Ureter (tissue), 1 donor: ENCODE measurements around the gene IKZF3. TPM values are rescaled to one million over a fixed set of nuclear protein-coding genes. Genes with fewer than 3 reads are reported as not detected.
"Not testable (repeated sequence)": the region's sequence is repeated elsewhere in the genome, so short reads cannot be mapped to it uniquely, and the experiment has no call there.

ENCODE experiments used
- DNase-seq: peaks from one replicate; pipeline ENCODE4 v3.0.0-alpha.2; 2020; ENCODE audit warnings: low spot score
- total RNA-seq: library from RNA; stranded (reverse); gene quantifications from one replicate; pipeline ENCODE4 v1.2.4, GENCODE V29; 2023
- donor health status: DM: yes; HTN: yes; CAD: no.

Gene IKZF3
- total RNA-seq, 1 donor from 2014 or later: 24.3 TPM

GRCh38 chr17:39755554-39756379 is 108.3 kb downstream of the IKZF3 start:
- no peak for DNase-seq

GRCh38 chr17:39754958-39755553 is 109.1 kb downstream of the IKZF3 start:
- DNase-seq: peak; percentile 56

- DNase-seq: peak; percentile 96
These were observed 109.8 kb downstream of the IKZF3 start for GRCh38 chr17:39754161-39754957.

GRCh38 chr17:39753514-39754160 is 110.5 kb downstream of the IKZF3 start:
- peak; percentile 66 for DNase-seq

- peak; percentile 42 for DNase-seq
These were observed 111.8 kb downstream of the IKZF3 start for GRCh38 chr17:39752241-39752881.

- no peak for DNase-seq
These were observed 112.5 kb downstream of the IKZF3 start for GRCh38 chr17:39751637-39752036.

- DNase-seq: no peak
These were observed 113.0 kb downstream of the IKZF3 start for GRCh38 chr17:39751016-39751543.

GRCh38 chr17:39750131-39751015 is 113.7 kb downstream of the IKZF3 start:
- no peak for DNase-seq

GRCh38 chr17:39748444-39749034 is 115.6 kb downstream of the IKZF3 start:
- not testable (repeated sequence) for DNase-seq

GRCh38 chr17:39747745-39748144 is 116.4 kb downstream of the IKZF3 start:
- no peak for DNase-seq

GRCh38 chr17:39746145-39746461 is 118.0 kb downstream of the IKZF3 start:
- no peak for DNase-seq

- no peak for DNase-seq
These were observed 118.6 kb downstream of the IKZF3 start for GRCh38 chr17:39745335-39746144.

GRCh38 chr17:39744836-39745215 is 119.3 kb downstream of the IKZF3 start:
- no peak for DNase-seq

GRCh38 chr17:39744075-39744835 is 119.9 kb downstream of the IKZF3 start:
- no peak for DNase-seq

GRCh38 chr17:39742856-39743436 is 121.2 kb downstream of the IKZF3 start:
- no peak for DNase-seq

- no peak for DNase-seq
These were observed 121.8 kb downstream of the IKZF3 start for GRCh38 chr17:39742126-39742855.
